Upper lobe of left lung (tissue), 6 donors: ENCODE results near the gene RERE. TPM values are rescaled to one million over a fixed set of nuclear protein-coding genes. Genes with fewer than 3 reads are reported as not detected.

ENCODE experiments used
- ATAC-seq, 2 donors: fragments of 200-7000 bp; cut with Tn5 transposase; one replicate each; pipeline ENCODE4 v1.9.1; 2022; ENCODE audit warnings: mild to moderate bottlenecking in 2 of 2, moderate library complexity in 2 of 2; ENCODE audit not compliant: low FRiP score in 2 of 2
- DNase-seq, 2 donors: peaks; one replicate each; pipeline ENCODE4 v3.0.0-alpha.2; 2019 to 2020
- H3K27ac ChIP-seq, 4 donors: fragments of 200-600 bp; sonication (generic); one replicate each; pipeline ENCODE4 v1.5.1; 2016 to 2019
- H3K27me3 ChIP-seq, 4 donors: fragments of 200-600 bp; sonication (generic); one replicate each; pipeline ENCODE4 v1.5.1; 2017 to 2019
- H3K36me3 ChIP-seq, 4 donors: fragments of 200-600 bp; sonication (generic); one replicate each; pipeline ENCODE4 v1.5.1; 2016 to 2019
- H3K4me1 ChIP-seq, 4 donors: fragments of 200-600 bp; sonication (generic); one replicate each; pipeline ENCODE4 v1.5.1; 2018 to 2019
- H3K4me3 ChIP-seq, 4 donors: fragments of 200-600 bp; sonication (generic); one replicate each; pipeline ENCODE4 v1.5.1; 2017 to 2019; ENCODE audit warnings: mild to moderate bottlenecking in 2 of 4, moderate library complexity in 1 of 4
- H3K9me3 ChIP-seq, 4 donors: fragments of 200-600 bp; sonication (generic); one replicate each; pipeline ENCODE4 v1.5.1; 2018 to 2019
- CTCF ChIP-seq, 6 experiments: fragments of 450-650 bp in 4 of 6; fragments of 200-600 bp in 2 of 6; sonication (generic) in 2 of 6; IDR thresholded peaks; one replicate each; pipeline ENCODE4 v1.5.1; 2016 to 2019; ENCODE audit warnings: antibody characterized with exemption in 6 of 6
- EP300 ChIP-seq, 4 donors: sonication (generic); formaldehyde crosslinking; IDR thresholded peaks; one replicate each; pipeline ENCODE4 v1.5.1; 2017; ENCODE audit warnings: antibody characterized with exemption in 4 of 4, control low read depth in 2 of 4
- POLR2A ChIP-seq, 4 donors: fragments of 450-650 bp; IDR thresholded peaks; one replicate each; pipeline ENCODE4 v1.5.1; 2016 to 2017; ENCODE audit warnings: antibody characterized with exemption in 4 of 4, mild to moderate bottlenecking in 2 of 4
- POLR2AphosphoS5 ChIP-seq, 2 donors: sonication (generic); formaldehyde crosslinking; IDR thresholded peaks; one replicate each; pipeline ENCODE4 v1.5.1; 2017; ENCODE audit warnings: antibody characterized with exemption in 2 of 2
- WGBS, 2 donors: methylation state at CpG; one replicate each; pipeline ENCODE4 v1.1.5; 2017 to 2018; 5-methylcytosine and 5-hydroxymethylcytosine counted together
- total RNA-seq, 6 donors: library from RNA; depleted of rRNA in 4 of 6; stranded (reverse); fragments of >200 nt in 4 of 6; gene quantifications; one replicate each; pipeline versions ENCODE4 v1.1.0 to v1.2.1, GENCODE V29; 2016 to 2021
- donor health status: DM: no; HTN: no; CAD: no; lungs with moderate emphysema.
- donor health status: DM: no; HTN: yes; CAD: no; lungs with severe emphysema.

The RERE gene
- total RNA-seq, 6 donors from 2014 or later = 75.5 to 222 (median 104) TPM

GRCh38 chr1:8851060-8851459 is 33.6 kb upstream of the RERE start:
- WGBS, 2 donors = 98 to 100% methylated on average over 3 to 5 of the region's 5 CpGs
- no peaks in the 10 kb centered on the region for H3K36me3 ChIP-seq
- TF ChIP-seq POLR2A (IDR thresholded peaks at IDR 0.05) (no peak), EP300 (IDR thresholded peaks at IDR 0.05) (no peak), CTCF (IDR thresholded peaks at IDR 0.05) (no peak), POLR2AphosphoS5 (IDR thresholded peaks at IDR 0.05) (no peak)
- H3K9me3 ChIP-seq = no peaks in the 10 kb centered on the region
- H3K27ac ChIP-seq = no peak overlapping the region
- no peaks in the 10 kb centered on the region for H3K27me3 ChIP-seq
- DNase-seq = no peak
- peaks cover 5 to 15% (median 8%) of the 10 kb centered on the region in 4 donors for H3K4me1 ChIP-seq
- ATAC-seq = no peak
- no peak overlapping the region for H3K4me3 ChIP-seq

- Histone ChIP-seq H3K4me3 (no peak overlapping the region), H3K9me3 (no peaks in the 10 kb centered on the region), H3K27me3 (no peaks in the 10 kb centered on the region), H3K36me3 (no peaks in the 10 kb centered on the region), H3K4me1 (peaks cover 7 to 19% (median 11%) of the 10 kb centered on the region in 4 donors), H3K27ac (peak overlapping the region in 1 of 4 donors; percentile 66)
- ATAC-seq (peak; percentile 96 to 97), DNase-seq (peak; percentile 94 to 96)
- TF ChIP-seq POLR2AphosphoS5 (IDR thresholded peaks at IDR 0.05) (peak in 1 of 2 donors; percentile 25), EP300 (IDR thresholded peaks at IDR 0.05) (no peak), CTCF (IDR thresholded peaks at IDR 0.05) (peak; percentile 85 to 94 (median 92))
- 35 to 38% methylated on average over 15 to 18 of the region's 19 CpGs for WGBS, 2 donors
Observed at GRCh38 chr1:8848663-8849386, 31.4 kb upstream of the RERE start.

GRCh38 chr1:8847990-8848389 is 30.6 kb upstream of the RERE start:
- ATAC-seq = no peak

GRCh38 chr1:8846263-8846662 is 28.8 kb upstream of the RERE start:
- no peak for ATAC-seq
- DNase-seq = no peak
- Histone ChIP-seq H3K4me3 (no peak overlapping the region), H3K9me3 (no peaks in the 10 kb centered on the region), H3K36me3 (no peaks in the 10 kb centered on the region), H3K27me3 (no peaks in the 10 kb centered on the region), H3K27ac (no peak overlapping the region), H3K4me1 (peaks cover 7 to 19% (median 11%) of the 10 kb centered on the region in 4 donors)
- WGBS, 2 donors = 84% methylated on average over 3 to 4 of the region's 4 CpGs
- no peak for TF ChIP-seq POLR2AphosphoS5 (IDR thresholded peaks at IDR 0.05)
- TF ChIP-seq EP300 (IDR thresholded peaks at IDR 0.05) = no peak
- no peak for TF ChIP-seq POLR2A (IDR thresholded peaks at IDR 0.05)
- TF ChIP-seq CTCF (IDR thresholded peaks at IDR 0.05) = no peak

More at GRCh38 chr1:8847990-8848389, 30.6 kb upstream of the RERE start:
- 33 to 53% methylated on average over 1 to 5 of the region's 5 CpGs for WGBS, 2 donors
- DNase-seq = no peak
- Histone ChIP-seq H3K27ac (peak overlapping the region in 1 of 4 donors; percentile 66), H3K9me3 (no peaks in the 10 kb centered on the region), H3K4me3 (no peak overlapping the region), H3K27me3 (no peaks in the 10 kb centered on the region), H3K4me1 (peaks cover 7 to 19% (median 11%) of the 10 kb centered on the region in 4 donors), H3K36me3 (no peaks in the 10 kb centered on the region)
- no peak for TF ChIP-seq POLR2A (IDR thresholded peaks at IDR 0.05)
- no peak for TF ChIP-seq EP300 (IDR thresholded peaks at IDR 0.05)
- TF ChIP-seq POLR2AphosphoS5 (IDR thresholded peaks at IDR 0.05) = no peak
- no peak for TF ChIP-seq CTCF (IDR thresholded peaks at IDR 0.05)
